H9 (cell line): ENCODE results near the gene EDA2R. TPM values are rescaled to one million over a fixed set of nuclear protein-coding genes. Genes with fewer than 3 reads are reported as not detected.

Experiments
- DNase-seq: peaks from one replicate; pipeline ENCODE4 v3.0.0-alpha.2; 2017
- H2AFZ ChIP-seq: one replicate; pipeline ENCODE4 v1.6.1; 2013; ENCODE audit warnings: mild to moderate bottlenecking, low read length, control low read depth, moderate library complexity
- H2AK5ac ChIP-seq: 2 replicates; pipeline ENCODE4 v1.6.1; 2013; ENCODE audit warnings: low read length, control low read depth, mixed read lengths; ENCODE audit not compliant: insufficient read length
- H2BK120ac ChIP-seq: one replicate; pipeline ENCODE4 v1.6.1; 2013; ENCODE audit warnings: low read depth, mild to moderate bottlenecking, low read length, control low read depth, inconsistent platforms; ENCODE audit not compliant: poor library complexity, severe bottlenecking
- H2BK12ac ChIP-seq: 2 replicates; pipeline ENCODE4 v1.6.1; 2013; ENCODE audit warnings: low read length, control low read depth, mixed read lengths, low read depth; ENCODE audit not compliant: insufficient read length
- H2BK15ac ChIP-seq: 2 replicates; pipeline ENCODE4 v1.6.1; 2013; ENCODE audit warnings: low read depth, low read length, control low read depth
- H2BK20ac ChIP-seq: one replicate; pipeline ENCODE4 v1.6.1; 2013; ENCODE audit warnings: low read depth, mild to moderate bottlenecking, low read length, control low read depth, inconsistent platforms; ENCODE audit not compliant: poor library complexity, severe bottlenecking
- H2BK5ac ChIP-seq: 2 replicates; pipeline ENCODE4 v1.6.1; 2013; ENCODE audit warnings: low read length, control low read depth, mixed read lengths; ENCODE audit not compliant: insufficient read length
- H3K14ac ChIP-seq: 2 replicates; pipeline ENCODE4 v1.6.1; 2013; ENCODE audit warnings: low read length, control low read depth; ENCODE audit not compliant: insufficient read depth
- H3K18ac ChIP-seq: 2 replicates; pipeline ENCODE4 v1.6.1; 2013; ENCODE audit warnings: low read depth, mild to moderate bottlenecking, mixed read lengths, low read length, control low read depth; ENCODE audit not compliant: insufficient read length
- H3K23ac ChIP-seq: 2 replicates; pipeline ENCODE4 v1.6.1; 2013; ENCODE audit warnings: low read length, control low read depth, mixed read lengths, low read depth; ENCODE audit not compliant: insufficient read length
- H3K23me2 ChIP-seq: 2 replicates; pipeline ENCODE4 v1.6.1; 2013; ENCODE audit warnings: low read depth, mild to moderate bottlenecking, mixed read lengths, low read length, control low read depth; ENCODE audit not compliant: insufficient read length, poor library complexity, severe bottlenecking
- H3K27ac ChIP-seq: 2 replicates; pipeline ENCODE4 v1.5.1; 2013; ENCODE audit warnings: low read length, control low read depth, mixed read lengths, low read depth; ENCODE audit not compliant: insufficient read length
- H3K27me3 ChIP-seq: 2 replicates; pipeline ENCODE4 v1.6.1; 2013; ENCODE audit warnings: low read length, control low read depth, inconsistent platforms; ENCODE audit not compliant: insufficient read depth
- H3K4ac ChIP-seq: 2 replicates; pipeline ENCODE4 v1.6.1; 2013; ENCODE audit warnings: low read depth, mild to moderate bottlenecking, control low read depth, inconsistent platforms, low read length, moderate library complexity
- H3K4me1 ChIP-seq: 2 replicates; pipeline ENCODE4 v1.6.1; 2013; ENCODE audit warnings: low read length, control low read depth, inconsistent platforms; ENCODE audit not compliant: insufficient read depth
- H3K4me2 ChIP-seq: 2 replicates; pipeline ENCODE4 v1.6.1; 2013; ENCODE audit warnings: low read length, control low read depth, mixed read lengths; ENCODE audit not compliant: insufficient read length, insufficient read depth
- H3K56ac ChIP-seq: 2 replicates; pipeline ENCODE4 v1.6.1; 2013; ENCODE audit warnings: low read depth, mild to moderate bottlenecking, mixed read lengths, low read length, control low read depth; ENCODE audit not compliant: insufficient read length
- H3K79me1 ChIP-seq: 2 replicates; pipeline ENCODE4 v1.6.1; 2013; ENCODE audit warnings: low read depth, mild to moderate bottlenecking, moderate library complexity, low read length, control low read depth, inconsistent platforms; ENCODE audit not compliant: insufficient read depth, poor library complexity, severe bottlenecking
- H3K79me2 ChIP-seq: 2 replicates; pipeline ENCODE4 v1.6.1; 2013; ENCODE audit warnings: low read length, control low read depth, inconsistent platforms; ENCODE audit not compliant: insufficient read depth
- H3K9ac ChIP-seq: 2 replicates; pipeline ENCODE4 v1.6.1; 2013; ENCODE audit warnings: low read length, control low read depth, mixed read lengths; ENCODE audit not compliant: insufficient read length; ENCODE audit errors: extremely low read depth
- H3K9me3 ChIP-seq: one replicate; pipeline ENCODE4 v1.6.1; 2013; ENCODE audit warnings: low read depth, low read length, inconsistent platforms; ENCODE audit not compliant: control insufficient read depth
- H3T11ph ChIP-seq: one replicate; pipeline ENCODE4 v1.6.1; 2013; ENCODE audit warnings: mild to moderate bottlenecking, low read length, control low read depth, inconsistent platforms
- H4K20me1 ChIP-seq: one replicate; pipeline ENCODE4 v1.6.1; 2013; ENCODE audit not compliant: control insufficient read depth, insufficient read length, insufficient read depth
- H4K5ac ChIP-seq: 2 replicates; pipeline ENCODE4 v1.6.1; 2013; ENCODE audit warnings: low read depth, mild to moderate bottlenecking, mixed read lengths, low read length, control low read depth; ENCODE audit not compliant: insufficient read length
- H4K8ac ChIP-seq: replicated peaks from 2 replicates; pipeline ENCODE4 v1.6.1; 2013; ENCODE audit warnings: low read length, control low read depth, mixed read lengths, low read depth; ENCODE audit not compliant: insufficient read length
- H4K91ac ChIP-seq: 2 replicates; pipeline ENCODE4 v1.6.1; 2013; ENCODE audit warnings: low read depth, mild to moderate bottlenecking, moderate library complexity, mixed read lengths, low read length, control low read depth; ENCODE audit not compliant: insufficient read length
- H3K27ac Mint-ChIP-seq, 3 experiments: 2 replicates in 2 of 3; 3 replicates in 1 of 3; pipeline ENCODE4 v1.8.0; 2020 to 2021; ENCODE audit warnings: mixed read lengths in 3 of 3, mild to moderate bottlenecking in 1 of 3, moderate library complexity in 1 of 3
- H3K27me3 Mint-ChIP-seq: 2 replicates; pipeline ENCODE4 v1.8.0; 2021; ENCODE audit warnings: low read depth, mild to moderate bottlenecking, moderate library complexity, mixed read lengths
- H3K36me3 Mint-ChIP-seq, 3 experiments: 2 replicates in 2 of 3; 3 replicates in 1 of 3; pipeline ENCODE4 v1.8.0; 2020 to 2021; ENCODE audit warnings: low read depth in 3 of 3, mixed read lengths in 3 of 3; ENCODE audit not compliant: insufficient read depth in 1 of 3
- H3K4me1 Mint-ChIP-seq, 2 experiments: 2 replicates each; pipeline ENCODE4 v1.8.0; 2020; ENCODE audit warnings: mixed read lengths in 2 of 2
- H3K4me3 Mint-ChIP-seq, 2 experiments: 2 replicates in 1 of 2; 3 replicates in 1 of 2; pipeline ENCODE4 v1.8.0; 2020 to 2021; ENCODE audit warnings: mild to moderate bottlenecking in 2 of 2, mixed read lengths in 2 of 2, moderate library complexity in 1 of 2
- H3K9me3 Mint-ChIP-seq, 2 experiments: 2 replicates in 1 of 2; 3 replicates in 1 of 2; pipeline ENCODE4 v1.8.0; 2020; ENCODE audit warnings: mild to moderate bottlenecking in 2 of 2, mixed read lengths in 2 of 2, moderate library complexity in 1 of 2
- CTCF ChIP-seq: fragments of 200-600 bp; sonication (generic); conservative IDR thresholded peaks from 3 replicates; pipeline ENCODE4 v1.8.0; 2021; ENCODE audit warnings: antibody characterized with exemption, mild to moderate bottlenecking
- WGBS: extraction: QIAGEN DNeasy Blood & Tissue Kit; methylation state at CpG from one replicate; pipeline ENCODE4 v1.1.7; 2013; ENCODE audit warnings: missing lambda C conversion rate, low lambda C conversion rate, mixed read lengths; ENCODE audit not compliant: insufficient read length; ENCODE audit errors: extremely low coverage; 5-methylcytosine and 5-hydroxymethylcytosine counted together
- total RNA-seq: library from RNA; stranded (reverse); gene quantifications from 2 replicates; pipeline ENCODE4 v1.2.1, GENCODE V29; 2021

Gene EDA2R
- total RNA-seq, 1 experiment from 2014 or later = 6.6 TPM

- WGBS = no CpG with 5 or more reads among the region's 2 CpGs
- no peak for TF ChIP-seq CTCF
- Histone ChIP-seq H3K56ac (no peak overlapping the region), H4K8ac (no peak overlapping the region), H3K23ac (no peak overlapping the region), H4K5ac (no peak overlapping the region), H3K9ac (no peak overlapping the region), H2AK5ac (no peak overlapping the region), H2BK12ac (no peak overlapping the region), H3K14ac (no peak overlapping the region), H2BK15ac (no peak overlapping the region), H3T11ph (no peak overlapping the region), H3K79me2 (no peaks in the 10 kb centered on the region), H3K18ac (no peak overlapping the region), H3K4ac (no peak overlapping the region), H3K4me1 (no peaks in the 10 kb centered on the region; the same call in 1 of the 2 replicates), H2BK120ac (no peak overlapping the region), H2AFZ (no peak overlapping the region), H3K27me3 (no peaks in the 10 kb centered on the region), H3K79me1 (no peaks in the 10 kb centered on the region), H3K23me2 (no peaks in the 10 kb centered on the region), H3K4me2 (no peak overlapping the region), H2BK5ac (no peak overlapping the region), H3K27ac (no peak overlapping the region), H4K20me1 (no peaks in the 10 kb centered on the region), H3K9me3 (no peaks in the 10 kb centered on the region), H2BK20ac (no peak overlapping the region), H4K91ac (no peak overlapping the region)
- Mint-ChIP-seq H3K27me3 (no peaks in the 10 kb centered on the region; the same call in 1 of the 2 replicates), H3K27ac (no peak overlapping the region), H3K4me3 (no peak overlapping the region), H3K4me1 (peaks cover 0 to 6% of the 10 kb centered on the region in 2 experiments; a peak in 2 of 4 replicates), H3K36me3 (peaks cover 0 to 3% (median 3%) of the 10 kb centered on the region in 3 experiments; a peak in 2 of 7 replicates), H3K9me3 (peaks cover 73 to 82% of the 10 kb centered on the region in 2 experiments)
- DNase-seq = no peak
These were observed 45.3 kb upstream of the EDA2R start for GRCh38 chrX:66684196-66684595.
